Measurements from ENCODE around the gene APOC3.

APOC3 gene

DNA sequence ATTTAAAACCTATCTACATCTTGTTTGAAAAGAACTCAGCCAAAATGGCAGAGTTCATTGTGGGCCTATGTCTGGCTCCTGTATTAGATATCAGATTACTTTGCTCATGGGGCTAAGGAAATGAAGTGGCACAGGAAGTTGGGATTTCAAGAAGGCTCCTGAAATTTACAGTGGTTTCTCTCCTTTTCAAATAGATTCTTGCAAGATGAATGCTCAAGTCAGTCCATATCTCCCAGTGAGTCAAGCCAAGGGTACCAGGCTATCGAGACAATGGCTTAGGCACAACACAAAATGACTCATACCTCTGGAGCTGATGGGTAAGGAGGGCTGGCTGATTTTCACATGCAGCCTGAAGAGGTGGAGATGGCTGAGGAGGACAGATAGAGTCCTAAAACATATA lies 31.8 kb downstream of the APOC3 start:
- no peak overlapping the region for H3K9ac ChIP-seq (ENCODE audit: low read length)
- H3K36me3 ChIP-seq (ENCODE audit: control insufficient read depth, insufficient read depth, low read length): peaks cover 12% of the 10 kb centered on the region
- no peaks in the 10 kb centered on the region for H3K27me3 ChIP-seq (ENCODE audit: control insufficient read depth, insufficient read depth, low read length)
- no peaks in the 10 kb centered on the region for H3K4me1 ChIP-seq (ENCODE audit: control insufficient read depth, insufficient read depth, low read length)
- no peaks in the 10 kb centered on the region for H3K9me3 ChIP-seq (ENCODE audit: control insufficient read depth, low read length)
- no peak overlapping the region for H3K4me3 ChIP-seq (ENCODE audit: low read length)

- Histone ChIP-seq H3K36me3 (ENCODE audit: control insufficient read depth, insufficient read depth, low read length) (peaks cover 15% of the 10 kb centered on the region), H3K4me1 (ENCODE audit: control insufficient read depth, insufficient read depth, low read length) (no peaks in the 10 kb centered on the region), H3K9ac (ENCODE audit: low read length) (no peak overlapping the region), H3K4me3 (ENCODE audit: low read length) (no peak overlapping the region), H3K27me3 (ENCODE audit: control insufficient read depth, insufficient read depth, low read length) (no peaks in the 10 kb centered on the region), H3K9me3 (ENCODE audit: control insufficient read depth, low read length) (no peaks in the 10 kb centered on the region)
These were observed 32.5 kb downstream of the APOC3 start for GRCh38 chr11:116862185-116862584.

GRCh38 chr11:116862951-116863350 lies 33.2 kb downstream of the APOC3 start:
- Histone ChIP-seq H3K4me3 (ENCODE audit: low read length) (no peak overlapping the region), H3K27me3 (ENCODE audit: control insufficient read depth, insufficient read depth, low read length) (no peaks in the 10 kb centered on the region), H3K36me3 (ENCODE audit: control insufficient read depth, insufficient read depth, low read length) (peaks cover 23% of the 10 kb centered on the region), H3K9me3 (ENCODE audit: control insufficient read depth, low read length) (no peaks in the 10 kb centered on the region), H3K9ac (ENCODE audit: low read length) (no peak overlapping the region), H3K4me1 (ENCODE audit: control insufficient read depth, insufficient read depth, low read length) (no peaks in the 10 kb centered on the region)

- no peaks in the 10 kb centered on the region for H3K9me3 ChIP-seq (ENCODE audit: control insufficient read depth, low read length)
- H3K36me3 ChIP-seq (ENCODE audit: control insufficient read depth, insufficient read depth, low read length): peaks cover 25% of the 10 kb centered on the region
These were observed 34.8 kb downstream of the APOC3 start for GRCh38 chr11:116864531-116864930.

DNA sequence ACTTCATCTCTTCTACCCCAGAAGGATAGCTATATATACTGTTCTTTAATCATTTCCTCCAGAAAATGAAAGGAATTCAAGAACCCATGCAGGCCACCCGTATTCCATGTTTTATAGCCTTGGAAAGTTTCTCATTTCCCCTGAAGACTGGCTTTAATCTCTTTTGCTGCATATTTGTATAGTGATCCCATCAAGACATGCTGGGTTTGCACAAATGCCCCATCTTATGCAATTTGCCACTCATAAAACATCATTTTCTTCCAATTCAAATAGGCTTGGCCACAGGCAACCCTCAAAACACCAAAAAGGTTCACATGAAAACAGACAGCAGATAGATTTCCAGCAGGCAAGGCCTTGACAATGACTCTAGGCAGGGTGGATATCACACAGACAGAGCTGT lies 36.0 kb downstream of the APOC3 start:
- Histone ChIP-seq H3K4me3 (ENCODE audit: low read length) (no peak overlapping the region), H3K9me3 (ENCODE audit: control insufficient read depth, low read length) (no peaks in the 10 kb centered on the region), H3K36me3 (ENCODE audit: control insufficient read depth, insufficient read depth, low read length) (peaks cover 30% of the 10 kb centered on the region), H3K27me3 (ENCODE audit: control insufficient read depth, insufficient read depth, low read length) (no peaks in the 10 kb centered on the region), H3K9ac (ENCODE audit: low read length) (no peak overlapping the region), H3K4me1 (ENCODE audit: control insufficient read depth, insufficient read depth, low read length) (no peaks in the 10 kb centered on the region)

More at GRCh38 chr11:116864531-116864930, 34.8 kb downstream of the APOC3 start:
- Histone ChIP-seq H3K9ac (ENCODE audit: low read length) (no peak overlapping the region), H3K4me1 (ENCODE audit: control insufficient read depth, insufficient read depth, low read length) (no peaks in the 10 kb centered on the region), H3K27me3 (ENCODE audit: control insufficient read depth, insufficient read depth, low read length) (no peaks in the 10 kb centered on the region), H3K4me3 (ENCODE audit: low read length) (no peak overlapping the region)

- H3K36me3 ChIP-seq (ENCODE audit: control insufficient read depth, insufficient read depth, low read length): peaks cover 29% of the 10 kb centered on the region
- H3K9ac ChIP-seq (ENCODE audit: low read length): no peak overlapping the region
These were observed 37.2 kb downstream of the APOC3 start for GRCh38 chr11:116866804-116867455.

GRCh38 chr11:116867619-116868018 lies 37.9 kb downstream of the APOC3 start:
- Histone ChIP-seq H3K4me1 (ENCODE audit: control insufficient read depth, insufficient read depth, low read length) (no peaks in the 10 kb centered on the region), H3K4me3 (ENCODE audit: low read length) (no peak overlapping the region), H3K9ac (ENCODE audit: low read length) (no peak overlapping the region), H3K36me3 (ENCODE audit: control insufficient read depth, insufficient read depth, low read length) (peaks cover 25% of the 10 kb centered on the region), H3K27me3 (ENCODE audit: control insufficient read depth, insufficient read depth, low read length) (no peaks in the 10 kb centered on the region), H3K9me3 (ENCODE audit: control insufficient read depth, low read length) (no peaks in the 10 kb centered on the region)

More at GRCh38 chr11:116866804-116867455, 37.2 kb downstream of the APOC3 start:
- no peaks in the 10 kb centered on the region for H3K4me1 ChIP-seq (ENCODE audit: control insufficient read depth, insufficient read depth, low read length)
- no peaks in the 10 kb centered on the region for H3K9me3 ChIP-seq (ENCODE audit: control insufficient read depth, low read length)
- H3K4me3 ChIP-seq (ENCODE audit: low read length): no peak overlapping the region
- no peaks in the 10 kb centered on the region for H3K27me3 ChIP-seq (ENCODE audit: control insufficient read depth, insufficient read depth, low read length)

- H3K9me3 ChIP-seq (ENCODE audit: control insufficient read depth, low read length): no peaks in the 10 kb centered on the region
- H3K4me3 ChIP-seq (ENCODE audit: low read length): no peak overlapping the region
- H3K4me1 ChIP-seq (ENCODE audit: control insufficient read depth, insufficient read depth, low read length): no peaks in the 10 kb centered on the region
- no peak overlapping the region for H3K9ac ChIP-seq (ENCODE audit: low read length)
- peaks cover 25% of the 10 kb centered on the region for H3K36me3 ChIP-seq (ENCODE audit: control insufficient read depth, insufficient read depth, low read length)
- H3K27me3 ChIP-seq (ENCODE audit: control insufficient read depth, insufficient read depth, low read length): no peaks in the 10 kb centered on the region
These were observed 38.4 kb downstream of the APOC3 start for GRCh38 chr11:116868066-116868465.

DNA sequence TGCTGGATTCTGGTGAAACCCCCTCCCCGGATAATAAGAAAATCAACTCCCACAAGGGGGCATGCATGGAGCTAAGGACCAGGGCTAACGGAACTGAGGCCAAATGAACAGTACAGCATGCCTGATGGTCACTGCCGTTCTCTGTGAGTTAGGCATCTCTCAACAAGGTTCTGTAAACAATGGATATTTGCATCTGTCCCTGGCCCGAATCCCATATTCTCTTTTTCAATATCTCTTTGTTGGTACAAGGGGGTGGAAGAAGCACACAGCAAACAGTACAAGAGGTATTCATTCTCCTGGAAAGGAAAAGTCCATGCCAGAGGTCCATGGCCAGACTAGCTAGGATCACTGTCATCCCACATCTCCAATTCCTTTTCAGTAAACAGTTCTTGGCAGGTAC lies 39.9 kb downstream of the APOC3 start:
- Histone ChIP-seq H3K4me1 (ENCODE audit: control insufficient read depth, insufficient read depth, low read length) (no peaks in the 10 kb centered on the region), H3K9me3 (ENCODE audit: control insufficient read depth, low read length) (no peaks in the 10 kb centered on the region), H3K4me3 (ENCODE audit: low read length) (no peak overlapping the region), H3K36me3 (ENCODE audit: control insufficient read depth, insufficient read depth, low read length) (peaks cover 30% of the 10 kb centered on the region), H3K27me3 (ENCODE audit: control insufficient read depth, insufficient read depth, low read length) (no peaks in the 10 kb centered on the region), H3K9ac (ENCODE audit: low read length) (no peak overlapping the region)

DNA sequence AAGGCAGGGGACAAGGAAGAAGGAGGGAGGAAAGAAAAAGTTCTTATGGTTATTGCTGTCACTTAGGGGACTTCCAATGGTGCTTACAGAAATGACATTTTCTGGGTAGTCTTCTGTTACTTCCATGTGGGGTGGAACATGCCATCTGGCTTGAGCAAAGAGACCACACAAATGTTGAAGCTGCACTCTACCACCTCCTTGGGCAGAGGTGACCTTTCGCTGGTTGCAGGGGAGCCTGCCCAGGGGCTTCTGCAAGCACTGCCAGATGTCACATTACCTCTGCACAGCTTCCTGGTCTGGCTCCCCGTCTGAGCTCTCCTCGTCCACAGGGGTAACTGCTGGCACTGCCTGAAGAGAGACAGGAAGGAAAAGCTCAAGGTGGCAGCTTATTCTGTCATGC lies 40.3 kb downstream of the APOC3 start:
- Histone ChIP-seq H3K4me1 (ENCODE audit: control insufficient read depth, insufficient read depth, low read length) (no peaks in the 10 kb centered on the region), H3K36me3 (ENCODE audit: control insufficient read depth, insufficient read depth, low read length) (peaks cover 27% of the 10 kb centered on the region), H3K4me3 (ENCODE audit: low read length) (no peak overlapping the region), H3K27me3 (ENCODE audit: control insufficient read depth, insufficient read depth, low read length) (no peaks in the 10 kb centered on the region), H3K9ac (ENCODE audit: low read length) (no peak overlapping the region), H3K9me3 (ENCODE audit: control insufficient read depth, low read length) (no peaks in the 10 kb centered on the region)

DNA sequence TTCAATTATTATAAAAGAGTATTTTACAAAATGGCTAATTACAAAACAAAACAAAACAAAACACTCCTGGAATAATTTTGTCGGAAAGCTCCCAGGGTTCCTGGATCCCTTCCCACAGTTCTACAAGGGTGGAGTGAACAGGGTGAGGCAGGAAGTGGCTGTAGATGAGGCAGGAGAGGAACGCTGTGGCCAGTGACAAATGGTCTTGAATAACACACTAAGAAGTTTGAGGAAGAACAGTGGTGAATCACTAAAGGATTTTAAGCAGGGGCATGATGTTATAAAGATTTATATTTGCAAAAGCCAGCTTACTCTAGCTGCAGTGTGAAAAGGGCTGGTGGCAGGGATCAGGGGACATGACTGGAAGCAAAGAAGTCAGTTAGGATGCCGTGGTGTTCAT lies 41.5 kb downstream of the APOC3 start:
- no peaks in the 10 kb centered on the region for H3K27me3 ChIP-seq (ENCODE audit: control insufficient read depth, insufficient read depth, low read length)
- H3K9ac ChIP-seq (ENCODE audit: low read length): no peak overlapping the region
- H3K4me3 ChIP-seq (ENCODE audit: low read length): no peak overlapping the region
- H3K4me1 ChIP-seq (ENCODE audit: control insufficient read depth, insufficient read depth, low read length): no peaks in the 10 kb centered on the region
- no peaks in the 10 kb centered on the region for H3K9me3 ChIP-seq (ENCODE audit: control insufficient read depth, low read length)
- peaks cover 24% of the 10 kb centered on the region for H3K36me3 ChIP-seq (ENCODE audit: control insufficient read depth, insufficient read depth, low read length)

DNA sequence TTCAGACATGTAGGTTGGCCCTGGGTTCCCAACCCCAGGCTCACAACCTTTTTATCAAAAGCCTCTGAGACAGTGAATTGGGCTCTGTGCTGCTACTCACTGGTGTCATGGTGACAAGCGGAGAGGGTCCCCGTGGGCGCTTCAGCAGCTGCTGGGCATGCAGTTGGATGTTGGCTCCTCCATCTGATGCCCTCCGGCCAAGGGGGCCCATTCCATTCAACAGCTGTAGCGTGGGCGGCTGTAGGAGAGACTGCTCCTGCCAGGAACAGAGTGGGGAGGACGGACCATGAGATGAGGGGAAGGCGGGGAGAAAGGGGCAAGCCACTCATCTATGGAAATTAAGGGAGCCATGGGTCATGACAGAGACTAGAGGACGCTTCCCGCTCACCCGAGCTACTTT lies 43.7 kb downstream of the APOC3 start:
- peaks cover 12% of the 10 kb centered on the region for H3K36me3 ChIP-seq (ENCODE audit: control insufficient read depth, insufficient read depth, low read length)
- H3K9ac ChIP-seq (ENCODE audit: low read length): no peak overlapping the region
- no peaks in the 10 kb centered on the region for H3K9me3 ChIP-seq (ENCODE audit: control insufficient read depth, low read length)
- no peak overlapping the region for H3K4me3 ChIP-seq (ENCODE audit: low read length)
- H3K27me3 ChIP-seq (ENCODE audit: control insufficient read depth, insufficient read depth, low read length): no peaks in the 10 kb centered on the region
- H3K4me1 ChIP-seq (ENCODE audit: control insufficient read depth, insufficient read depth, low read length): no peaks in the 10 kb centered on the region

GRCh38 chr11:116874251-116874650 lies 44.5 kb downstream of the APOC3 start:
- Histone ChIP-seq H3K4me1 (ENCODE audit: control insufficient read depth, insufficient read depth, low read length) (no peaks in the 10 kb centered on the region), H3K27me3 (ENCODE audit: control insufficient read depth, insufficient read depth, low read length) (no peaks in the 10 kb centered on the region), H3K4me3 (ENCODE audit: low read length) (no peak overlapping the region), H3K9ac (ENCODE audit: low read length) (no peak overlapping the region), H3K36me3 (ENCODE audit: control insufficient read depth, insufficient read depth, low read length) (peaks cover 12% of the 10 kb centered on the region), H3K9me3 (ENCODE audit: control insufficient read depth, low read length) (no peaks in the 10 kb centered on the region)

Measured in mucosa of stomach (tissue), 1 donor.